HG03565 (cell line): ENCODE results near the gene NPM1.
"Not testable (repeated sequence)": the region's sequence is repeated elsewhere in the genome, so short reads cannot be mapped to it uniquely, and the experiment has no call there.

Experiments used
- ATAC-seq: cut with Tn5 transposase; IDR thresholded peaks from one replicate; pipeline ENCODE4 v1.9.1; 2021; ENCODE audit warnings: mild to moderate bottlenecking, moderate library complexity; ENCODE audit not compliant: unreplicated experiment

The NPM1 gene, protein sequence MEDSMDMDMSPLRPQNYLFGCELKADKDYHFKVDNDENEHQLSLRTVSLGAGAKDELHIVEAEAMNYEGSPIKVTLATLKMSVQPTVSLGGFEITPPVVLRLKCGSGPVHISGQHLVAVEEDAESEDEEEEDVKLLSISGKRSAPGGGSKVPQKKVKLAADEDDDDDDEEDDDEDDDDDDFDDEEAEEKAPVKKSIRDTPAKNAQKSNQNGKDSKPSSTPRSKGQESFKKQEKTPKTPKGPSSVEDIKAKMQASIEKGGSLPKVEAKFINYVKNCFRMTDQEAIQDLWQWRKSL

DNA sequence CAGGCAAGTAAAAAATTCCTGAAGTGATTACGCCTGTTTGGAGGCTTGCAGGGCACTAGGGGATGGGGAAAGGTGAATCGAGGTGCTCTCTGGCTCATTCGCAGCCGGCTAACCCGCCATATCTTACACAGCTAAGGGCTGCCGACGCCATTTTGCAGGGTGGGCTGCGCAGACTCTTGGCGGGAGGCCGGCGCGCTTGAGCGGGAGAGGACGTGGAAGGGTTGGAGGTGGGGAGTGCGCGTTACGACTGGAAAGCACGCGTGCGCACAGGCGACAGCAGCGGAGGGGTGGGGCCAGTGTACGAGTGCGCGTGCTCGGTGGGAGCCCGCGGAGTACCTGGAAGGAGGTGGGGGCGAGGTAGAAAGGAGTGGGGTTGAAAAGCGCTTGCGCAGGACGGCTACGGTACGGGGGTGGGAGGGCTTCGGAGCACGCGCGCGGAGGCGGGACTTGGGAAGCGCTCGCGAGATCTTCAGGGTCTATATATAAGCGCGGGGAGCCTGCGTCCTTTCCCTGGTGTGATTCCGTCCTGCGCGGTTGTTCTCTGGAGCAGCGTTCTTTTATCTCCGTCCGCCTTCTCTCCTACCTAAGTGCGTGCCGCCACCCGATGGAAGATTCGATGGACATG, at the start of gene NPM1:
TSS of gene NPM1 (plus strand) at position 505 of the 625 bp plus-strand sequence. CDS start at position 605, 100 bp downstream.
- ATAC-seq: peak; percentile 79

DNA sequence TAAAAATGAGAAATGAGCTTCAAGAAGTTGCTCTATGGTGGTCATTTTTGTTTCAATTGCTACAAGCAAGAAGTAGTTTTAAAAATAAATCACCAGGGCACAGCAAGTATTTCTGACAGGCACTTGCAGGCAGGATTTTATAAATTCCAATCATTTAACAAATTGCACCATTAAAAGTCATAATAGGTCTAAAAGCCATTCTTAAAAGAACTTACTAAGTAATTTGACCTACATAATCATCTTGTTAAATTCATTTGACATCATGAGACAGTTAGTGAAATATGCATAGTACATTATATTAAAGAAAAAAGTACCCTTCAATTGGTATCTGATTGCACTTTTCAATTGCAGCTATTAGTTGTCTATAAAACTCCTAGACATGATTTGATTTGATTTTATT, 47.6 kb upstream of the NPM1 start:
- no peak for ATAC-seq

DNA sequence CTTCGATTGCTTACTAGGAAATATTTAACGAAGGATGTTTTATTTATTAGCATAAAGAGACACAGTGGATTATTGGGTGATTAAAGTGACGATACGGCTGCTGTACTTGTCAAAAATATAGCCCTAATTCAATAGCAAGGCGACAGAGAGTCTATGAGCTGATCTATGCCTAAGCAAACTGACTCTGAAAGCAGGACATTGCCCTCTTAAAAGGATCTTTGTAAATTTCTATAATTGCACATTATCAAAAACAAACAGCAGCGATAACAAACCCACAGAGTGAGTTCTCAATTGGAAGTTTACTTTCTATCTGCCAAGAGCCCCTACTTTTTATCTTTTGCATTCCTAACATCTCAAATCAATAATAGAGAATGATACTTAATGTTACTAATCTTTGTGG, 47.2 kb upstream of the NPM1 start:
- ATAC-seq: no peak

DNA sequence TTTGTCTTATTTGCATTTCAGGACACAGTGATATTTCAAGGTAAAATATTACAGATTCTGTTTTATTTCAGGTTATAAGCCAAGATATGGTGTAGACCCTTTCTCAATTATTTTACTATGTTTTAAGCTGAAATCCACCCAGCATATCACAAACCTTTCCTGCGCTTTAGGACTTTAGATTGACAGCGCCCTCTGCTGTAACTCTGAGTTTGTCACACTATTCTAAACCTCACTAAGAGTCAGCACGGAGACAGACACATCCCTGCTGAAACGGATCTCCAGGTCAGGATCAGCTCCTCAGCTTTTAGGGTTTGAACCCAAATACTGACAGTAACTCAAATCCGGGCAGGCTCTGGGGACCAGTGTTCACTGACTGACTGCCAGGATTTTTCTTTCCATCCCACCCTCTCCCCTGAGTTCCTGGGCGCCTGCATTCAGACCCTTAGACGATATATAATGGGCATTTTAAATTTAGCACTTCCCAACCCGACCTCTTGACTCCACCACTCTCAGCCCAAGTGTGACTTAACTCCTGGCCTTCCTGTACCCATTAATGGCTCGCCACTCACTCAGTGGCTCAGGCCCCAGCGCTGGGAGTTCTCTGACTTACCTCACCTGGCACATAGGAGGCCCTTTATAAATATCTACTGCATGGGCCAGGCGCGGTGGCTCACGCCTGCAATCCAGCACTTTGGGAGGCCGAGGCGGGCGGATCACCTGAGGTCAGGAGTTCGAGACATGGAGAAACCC, 45.1 kb upstream of the NPM1 start:
- ATAC-seq: peak; percentile 59

DNA sequence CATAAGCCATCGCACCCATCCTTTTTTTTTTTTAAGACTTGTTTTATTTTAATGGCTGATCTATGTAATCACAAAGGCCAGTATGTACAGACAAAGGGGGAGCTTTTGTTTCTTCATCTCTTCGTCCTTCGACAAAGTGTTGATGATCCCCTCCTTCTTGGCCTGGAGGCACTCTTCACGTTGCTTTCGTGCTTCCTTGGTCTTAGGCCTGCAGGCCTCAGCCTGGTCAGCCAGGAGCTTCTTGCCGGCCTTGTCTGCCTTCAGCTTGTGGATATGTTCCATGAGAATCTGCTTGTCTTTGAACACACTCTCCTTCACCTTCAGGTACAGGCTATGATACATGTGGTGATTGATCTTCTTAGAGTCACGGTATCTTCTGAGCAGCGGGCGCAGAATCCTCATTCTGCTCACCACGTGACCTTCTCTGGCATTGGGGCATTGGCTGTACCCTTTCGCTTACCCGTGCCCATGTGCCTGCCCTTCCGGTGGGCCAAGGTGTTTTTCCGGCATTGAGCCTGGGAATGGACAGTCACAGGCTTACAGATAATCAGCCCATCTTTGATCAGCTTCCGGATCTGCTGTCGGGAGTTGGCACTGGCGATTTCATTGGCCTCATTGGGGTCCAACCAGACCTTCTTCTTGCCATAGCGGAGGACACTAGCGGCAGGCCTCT, 42.6 kb upstream of the NPM1 start:
- ATAC-seq: no peak

DNA sequence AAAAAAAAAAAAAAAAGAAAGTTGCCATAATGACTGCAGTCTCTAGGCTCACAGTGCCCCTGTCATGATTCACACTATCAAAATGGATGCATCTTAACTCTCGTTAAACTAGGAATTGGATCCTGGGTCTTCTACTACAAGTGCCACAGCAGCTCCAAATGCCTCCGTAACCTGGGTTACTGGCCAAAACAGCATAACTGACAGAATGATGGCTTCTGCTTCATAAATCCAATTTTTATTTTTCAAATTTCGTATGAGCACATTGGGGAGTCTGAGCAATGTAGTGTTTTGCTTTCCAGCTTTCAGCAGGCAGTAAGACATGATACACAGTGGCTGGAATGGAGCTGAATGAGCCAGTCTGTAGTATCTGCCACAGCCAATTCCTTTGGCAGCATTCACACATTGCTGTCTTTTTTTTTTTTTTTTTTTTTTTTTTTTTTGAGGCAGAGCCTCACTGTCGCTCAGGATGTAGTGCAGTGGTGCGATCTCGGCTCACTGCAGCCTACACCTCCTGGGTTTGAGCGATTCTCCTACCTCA, 36.0 kb upstream of the NPM1 start:
- no peak for ATAC-seq

DNA sequence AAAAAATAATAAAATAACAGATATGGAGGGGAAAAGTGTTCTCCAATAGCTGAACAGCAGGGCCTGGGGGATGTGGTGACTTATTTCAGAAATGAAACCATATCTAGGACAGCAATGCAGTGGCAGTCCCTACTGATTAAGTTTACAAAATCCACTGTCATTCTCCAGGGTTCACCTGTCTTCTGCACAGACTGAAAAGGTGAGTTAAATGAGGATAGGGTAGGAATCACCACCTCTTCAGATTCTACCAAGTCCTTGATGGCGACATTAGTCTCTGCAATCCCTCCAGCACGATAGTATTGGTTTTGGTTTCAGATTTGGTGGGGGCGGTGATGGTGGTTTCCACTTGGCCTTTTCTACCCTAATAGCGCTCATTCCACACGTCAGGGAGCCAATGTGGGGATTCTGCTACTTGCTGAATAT, 32.3 kb upstream of the NPM1 start:
- peak; percentile 93 for ATAC-seq

DNA sequence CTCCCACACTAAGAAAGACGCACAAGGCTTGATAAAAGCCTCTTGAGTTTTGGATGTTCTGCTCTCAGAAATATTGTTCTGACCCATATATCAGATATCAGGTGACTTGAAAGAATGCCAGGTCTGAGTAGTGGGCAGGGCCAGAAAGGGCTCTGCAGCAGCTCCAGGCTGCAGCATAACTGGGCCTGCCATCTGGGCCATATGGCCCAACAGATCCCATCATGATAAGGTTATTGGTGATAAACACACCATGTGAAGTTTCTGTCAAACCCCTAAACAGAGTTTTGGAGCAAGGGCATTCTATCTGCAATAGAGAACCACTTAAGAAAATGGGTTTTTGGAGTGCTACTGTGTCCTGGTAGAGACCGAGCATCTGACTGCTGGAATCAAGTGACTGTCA, 29.8 kb upstream of the NPM1 start:
- ATAC-seq: no peak

DNA sequence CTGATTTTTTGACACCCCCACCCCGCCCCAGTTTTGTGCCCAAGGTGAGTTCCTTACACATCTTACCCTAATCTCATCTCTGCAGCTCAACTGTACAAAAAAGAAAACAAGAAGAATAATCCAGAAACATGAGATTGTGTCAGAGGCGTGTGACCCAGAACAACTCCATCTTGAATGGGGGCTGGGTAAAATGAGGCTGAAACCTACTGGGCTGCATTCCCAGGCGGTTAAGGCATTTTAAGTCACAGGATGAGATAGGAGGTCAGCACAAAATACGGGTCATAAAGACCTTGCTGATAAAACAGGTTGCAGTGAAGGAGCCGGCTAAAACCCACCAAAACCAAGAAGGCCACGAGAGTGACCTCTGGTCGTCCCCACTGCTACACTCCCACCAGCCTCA, 26.5 kb upstream of the NPM1 start:
- ATAC-seq: not testable (repeated sequence)

DNA sequence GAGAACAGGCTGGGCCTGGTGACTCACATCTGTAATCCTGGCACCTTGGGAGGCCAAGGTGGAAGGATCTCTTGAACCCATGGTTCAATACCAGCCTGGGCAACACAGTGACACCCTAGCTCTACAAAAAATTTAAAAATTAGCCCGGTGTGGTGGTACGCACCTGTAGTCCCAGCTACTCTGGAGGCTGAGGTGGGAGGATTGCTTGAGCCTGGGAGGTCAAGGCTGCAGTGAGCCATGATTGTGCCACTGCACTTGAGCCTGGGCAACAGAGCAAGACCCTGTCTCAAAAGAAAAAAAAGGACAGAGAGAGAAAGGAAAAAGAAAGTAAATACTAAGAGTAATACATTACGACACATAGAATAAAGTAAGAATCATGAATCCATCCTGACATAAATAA, 24.4 kb upstream of the NPM1 start:
- ATAC-seq: not testable (repeated sequence)

DNA sequence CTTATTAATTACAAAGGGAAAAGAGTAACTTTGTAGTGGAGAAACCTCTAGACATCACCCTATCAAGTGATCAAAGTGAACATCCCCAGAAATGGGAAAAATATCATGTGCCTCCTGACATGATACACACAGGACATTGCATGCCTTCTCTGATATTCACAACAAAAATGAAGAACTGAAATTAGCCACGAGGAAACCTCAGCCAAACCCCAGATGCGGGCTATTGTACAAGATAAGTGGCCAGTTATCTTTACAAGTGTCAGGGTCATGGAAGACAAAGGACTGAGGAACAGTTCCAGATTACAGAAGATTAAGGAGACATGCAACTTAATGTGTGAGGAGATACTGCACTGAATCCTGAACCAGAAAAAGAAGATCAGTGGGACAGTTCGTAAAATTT, 23.8 kb upstream of the NPM1 start:
- peak; percentile 85 for ATAC-seq

DNA sequence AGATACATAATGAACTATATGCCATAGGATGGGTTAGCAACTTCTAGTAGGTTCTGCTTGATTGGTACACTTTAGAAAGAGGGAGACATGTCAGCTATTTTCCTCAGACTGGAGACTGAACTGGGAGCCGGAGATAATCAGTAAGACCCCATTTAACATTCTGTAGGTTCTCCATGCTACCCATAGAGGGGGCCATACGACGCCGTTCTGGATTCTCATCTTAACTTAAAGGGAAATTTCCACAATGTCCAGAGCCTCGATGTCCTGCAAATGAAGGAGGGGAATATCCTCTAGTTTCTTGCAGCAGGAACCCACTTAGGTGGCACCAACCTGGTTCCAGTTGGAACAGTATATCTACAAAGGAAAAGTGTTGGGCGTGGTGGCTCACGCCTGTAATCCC, 22.3 kb upstream of the NPM1 start:
- no peak for ATAC-seq

DNA sequence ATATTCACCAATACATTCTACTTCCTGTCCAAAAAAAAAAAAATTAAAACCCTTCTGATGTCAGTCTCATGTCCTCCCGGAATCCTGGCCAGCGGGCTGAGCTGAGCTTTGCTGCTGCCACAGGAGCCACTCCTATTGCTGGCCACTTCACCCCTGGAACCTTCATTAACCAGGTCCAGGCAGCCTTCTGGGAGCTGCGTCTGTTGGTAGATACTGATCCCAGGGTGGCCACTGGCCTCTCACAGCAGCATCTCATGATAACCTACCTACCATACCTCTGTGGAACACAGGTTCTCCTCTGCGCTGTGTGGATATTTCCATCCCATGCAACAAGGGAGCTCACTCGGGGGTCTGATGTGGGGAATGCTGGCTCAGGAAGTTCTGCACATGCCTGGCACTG, 21.0 kb upstream of the NPM1 start:
- ATAC-seq: no peak

DNA sequence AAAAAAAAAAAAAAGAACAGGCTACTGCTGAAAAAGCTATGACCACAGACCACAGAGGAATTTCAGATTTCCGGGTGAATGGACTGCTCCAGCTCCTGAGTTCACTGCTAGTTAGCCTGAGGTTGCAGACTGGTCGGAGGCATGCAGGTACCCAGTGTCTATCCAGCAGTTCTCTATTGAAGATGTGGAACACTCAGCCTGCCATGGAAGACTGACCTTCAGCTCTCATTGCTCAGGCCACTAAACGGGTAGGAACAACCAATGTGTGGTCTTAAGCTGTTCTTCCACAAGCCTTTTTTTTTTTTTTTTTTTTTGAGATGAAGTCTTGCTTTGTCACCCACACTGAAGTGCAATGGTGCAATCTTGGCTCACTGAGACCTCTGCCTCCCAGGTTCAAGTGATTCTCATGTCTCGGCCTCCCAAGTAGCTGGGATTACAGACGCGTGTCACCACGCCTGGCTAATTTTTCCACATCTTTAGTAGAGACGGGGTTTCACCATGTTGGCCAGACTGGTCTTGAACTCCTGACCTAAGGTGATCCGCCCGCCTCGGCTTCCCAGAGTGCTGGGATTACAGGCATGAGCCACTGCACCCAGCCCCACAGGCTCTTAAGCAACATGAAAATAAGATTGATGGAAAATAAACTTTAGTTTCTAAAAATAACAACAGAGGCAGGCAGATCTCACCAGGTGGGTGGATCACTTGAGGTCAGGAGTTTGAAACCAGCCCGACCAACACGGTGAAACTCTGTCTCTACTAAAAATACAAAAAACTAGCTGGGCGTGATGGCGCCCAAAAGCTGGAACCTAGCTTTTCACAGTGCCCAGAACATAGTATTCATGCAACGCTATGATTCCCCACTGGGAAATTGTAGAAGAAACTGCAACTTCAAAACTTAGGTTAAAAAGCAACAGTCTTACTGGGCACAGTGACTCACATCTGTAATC, 20.0 kb upstream of the NPM1 start:
- no peak for ATAC-seq

DNA sequence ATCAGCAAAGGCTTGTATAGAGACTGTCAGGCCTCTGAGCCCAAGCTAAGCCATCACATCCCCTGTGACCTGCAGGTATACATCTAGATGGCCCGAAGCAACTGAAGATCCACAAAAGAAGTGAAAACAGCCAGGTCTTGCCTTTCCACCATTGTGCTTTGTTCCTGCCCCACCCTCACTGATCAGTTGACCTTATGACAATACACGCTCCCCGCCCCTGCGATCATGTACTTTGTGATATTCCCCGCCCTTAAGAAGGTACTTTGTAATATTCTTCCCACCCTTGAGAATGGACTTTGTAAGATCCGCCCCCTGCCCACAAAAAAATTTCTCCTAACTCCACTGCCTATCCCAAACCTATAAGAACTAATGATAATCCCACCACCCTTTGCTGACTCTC, 18.6 kb upstream of the NPM1 start:
- ATAC-seq: no peak

DNA sequence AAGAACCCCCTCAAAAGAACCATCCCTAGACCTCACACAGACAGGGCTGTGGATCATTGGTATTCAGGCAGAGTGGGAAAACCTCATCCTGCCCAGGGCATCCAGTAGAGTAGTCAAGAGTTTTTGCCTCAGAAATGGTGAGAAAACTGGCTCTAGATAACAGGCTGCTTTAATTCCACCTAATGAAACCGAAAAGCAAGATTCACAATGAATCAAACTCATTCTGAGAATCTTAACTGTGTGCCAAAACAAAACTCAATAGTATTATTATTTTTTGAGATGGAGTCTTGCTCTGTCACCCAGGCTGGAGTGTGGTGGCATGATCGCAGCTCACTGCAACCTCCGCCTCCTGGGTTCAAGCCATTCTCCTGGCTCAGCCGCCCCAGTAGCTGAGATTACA, 17.8 kb upstream of the NPM1 start:
- ATAC-seq: no peak

DNA sequence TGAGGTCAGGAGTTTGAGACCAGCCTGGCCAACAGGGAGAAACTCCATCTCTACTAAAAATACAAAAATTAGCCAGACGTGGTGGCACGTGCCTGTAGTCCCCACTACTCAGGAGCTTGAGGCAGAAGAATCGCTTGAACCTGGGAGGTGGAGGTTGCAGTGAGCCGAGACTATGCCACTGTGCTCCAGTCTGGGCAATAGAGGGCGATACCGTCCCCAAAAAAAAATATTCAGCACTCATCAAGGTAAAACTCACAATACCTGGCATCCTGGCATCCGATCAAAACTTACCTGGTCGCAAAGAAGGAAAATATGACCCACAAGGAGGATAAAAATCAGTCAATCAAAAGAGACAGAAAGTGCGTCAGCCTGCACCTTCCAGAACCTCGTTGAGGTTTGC, 16.8 kb upstream of the NPM1 start:
- not testable (repeated sequence) for ATAC-seq

DNA sequence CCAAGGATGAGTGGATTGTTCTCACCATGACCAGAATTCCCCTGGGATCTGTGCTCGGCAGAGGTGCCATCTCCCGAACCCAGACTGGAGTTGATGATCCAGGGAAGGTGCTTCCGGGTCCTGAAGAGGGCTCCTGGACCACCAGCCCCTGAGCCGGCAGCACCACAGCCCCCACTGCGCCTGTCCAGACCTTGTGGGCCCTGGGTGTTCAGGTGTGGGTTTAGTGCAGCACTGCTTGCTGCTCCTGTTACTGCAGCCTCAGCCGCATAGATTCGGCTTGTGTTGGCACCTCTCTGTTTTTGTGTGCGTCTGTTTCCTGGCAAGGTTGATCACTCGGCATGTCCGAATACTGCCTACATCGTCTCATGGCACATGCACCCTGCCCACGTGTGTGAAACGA, 16.3 kb upstream of the NPM1 start:
- ATAC-seq: no peak

DNA sequence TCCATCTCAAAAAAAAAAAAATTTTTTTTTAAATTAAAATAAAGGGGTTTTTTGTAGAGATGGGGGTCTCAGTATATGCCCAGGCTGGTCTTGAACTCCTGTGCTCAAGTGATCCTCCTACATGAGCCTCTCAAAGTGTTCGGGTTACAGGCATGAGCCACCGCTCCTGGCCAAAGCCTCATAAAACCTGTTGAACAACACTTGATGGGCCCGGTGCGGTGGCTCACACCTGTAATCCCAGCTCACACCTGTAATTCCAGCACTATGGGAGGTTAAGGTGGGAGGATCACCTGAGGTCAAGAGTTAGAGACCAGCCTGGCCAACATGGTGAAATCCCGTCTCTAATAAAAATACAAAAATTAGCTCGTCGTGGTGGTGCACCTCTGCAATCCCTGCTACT, 7.7 kb upstream of the NPM1 start:
- no peak for ATAC-seq

DNA sequence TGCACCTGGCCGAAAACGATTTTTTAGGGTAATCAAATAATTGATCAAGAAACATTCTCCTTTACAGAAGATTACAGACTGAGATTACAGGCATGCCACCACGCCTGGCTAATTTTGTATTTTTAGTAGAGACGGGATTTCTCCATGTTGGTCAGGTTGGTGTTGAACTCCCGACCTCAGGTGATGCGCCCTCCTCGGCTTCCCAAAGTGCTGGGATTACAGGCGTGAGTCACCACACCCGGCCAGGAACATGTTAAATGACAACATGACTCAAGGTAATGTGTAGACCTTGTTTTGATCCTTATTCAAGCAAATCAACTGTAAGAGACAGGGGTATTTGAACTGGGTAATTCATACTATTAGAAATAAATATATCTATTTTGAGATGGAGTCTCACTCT, 3.2 kb upstream of the NPM1 start:
- not testable (repeated sequence) for ATAC-seq
